Measurements from ENCODE around the gene PLB1.

Gene PLB1

DNA sequence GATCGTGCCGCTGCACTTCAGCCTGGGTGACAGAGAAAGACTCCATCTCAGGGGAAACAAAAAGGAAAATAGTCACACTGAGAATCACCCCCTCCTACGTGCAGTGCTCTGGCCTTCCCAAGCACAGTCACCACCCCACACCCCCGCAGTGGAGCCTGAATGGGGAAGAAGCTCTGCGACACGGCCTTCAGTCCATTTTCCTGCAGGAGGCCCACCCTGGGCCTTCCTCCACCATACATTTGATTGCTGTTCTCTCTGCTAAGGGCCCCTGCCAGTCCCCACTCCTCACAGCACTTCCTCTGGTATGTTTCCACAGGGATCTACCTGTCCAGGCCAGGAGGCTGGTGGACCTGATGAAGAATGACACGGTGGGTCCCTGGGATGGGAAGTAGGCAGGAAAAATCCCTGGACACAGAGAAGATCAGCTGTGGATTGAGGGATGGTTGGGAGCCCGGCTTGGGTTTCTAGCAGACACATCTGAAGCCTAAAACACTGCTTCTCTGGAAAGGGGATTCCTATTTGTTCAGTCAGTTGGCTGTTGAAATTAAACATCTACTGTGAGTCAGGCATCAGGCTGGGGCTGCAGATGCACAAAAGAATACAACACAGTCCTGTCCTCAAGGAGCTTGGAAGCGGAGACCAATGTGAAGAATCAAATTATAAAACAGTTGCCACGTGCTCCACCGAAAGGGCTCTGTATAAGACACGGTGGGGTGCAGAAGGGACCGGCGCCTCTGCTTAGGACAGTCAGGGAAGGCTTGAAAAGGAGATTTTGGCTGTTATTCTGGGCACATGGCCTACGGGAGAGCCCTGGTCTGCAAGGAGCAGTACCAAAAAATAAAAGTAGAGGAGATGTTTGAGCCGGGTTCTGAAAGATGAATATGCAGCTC is 82.2 kb downstream of the PLB1 start:
- Histone ChIP-seq H3K9me3 (replicated peaks; ENCODE audit: low read length) (no peaks in the 10 kb centered on the region), H3K36me3 (ENCODE audit: insufficient read depth, low read length) (no peaks in the 10 kb centered on the region), H3K4me1 (ENCODE audit: control insufficient read depth, insufficient read depth, low read length) (peaks cover 12% of the 10 kb centered on the region), H3K9ac (ENCODE audit: low read depth, low read length) (no peak overlapping the region), H3K4me3 (ENCODE audit: low read length) (no peak overlapping the region), H3K4me2 (ENCODE audit: low read length) (no peak overlapping the region), H3K27me3 (ENCODE audit: control insufficient read depth, insufficient read depth, low read length) (no peaks in the 10 kb centered on the region)

DNA sequence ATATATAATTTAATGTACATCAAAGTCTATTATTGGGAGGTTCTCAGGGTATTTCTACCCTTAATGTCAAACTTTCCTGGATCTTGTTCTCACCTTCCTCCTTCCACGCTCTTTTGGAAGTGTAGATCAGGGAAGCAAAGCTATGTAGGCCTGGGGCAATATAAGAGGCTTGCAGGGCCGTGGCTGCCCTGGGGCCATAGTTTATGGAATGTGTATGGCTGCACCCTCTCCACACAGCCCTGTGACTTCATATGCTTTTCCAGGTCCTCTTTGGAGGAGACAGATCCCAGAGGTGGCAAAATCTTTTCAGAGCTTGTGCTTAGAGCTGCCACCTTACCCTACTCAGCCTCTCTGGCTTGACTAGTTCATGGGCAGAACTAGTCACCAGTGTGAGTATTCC is 82.9 kb downstream of the PLB1 start:
- no peaks in the 10 kb centered on the region for H3K36me3 ChIP-seq (ENCODE audit: insufficient read depth, low read length)
- H3K4me3 ChIP-seq (ENCODE audit: low read length) = no peak overlapping the region
- H3K9me3 ChIP-seq (replicated peaks; ENCODE audit: low read length) = no peaks in the 10 kb centered on the region
- peaks cover 19% of the 10 kb centered on the region for H3K4me1 ChIP-seq (ENCODE audit: control insufficient read depth, insufficient read depth, low read length)
- no peak overlapping the region for H3K4me2 ChIP-seq (ENCODE audit: low read length)
- H3K9ac ChIP-seq (ENCODE audit: low read depth, low read length) = no peak overlapping the region
- H3K27me3 ChIP-seq (ENCODE audit: control insufficient read depth, insufficient read depth, low read length) = no peaks in the 10 kb centered on the region

DNA sequence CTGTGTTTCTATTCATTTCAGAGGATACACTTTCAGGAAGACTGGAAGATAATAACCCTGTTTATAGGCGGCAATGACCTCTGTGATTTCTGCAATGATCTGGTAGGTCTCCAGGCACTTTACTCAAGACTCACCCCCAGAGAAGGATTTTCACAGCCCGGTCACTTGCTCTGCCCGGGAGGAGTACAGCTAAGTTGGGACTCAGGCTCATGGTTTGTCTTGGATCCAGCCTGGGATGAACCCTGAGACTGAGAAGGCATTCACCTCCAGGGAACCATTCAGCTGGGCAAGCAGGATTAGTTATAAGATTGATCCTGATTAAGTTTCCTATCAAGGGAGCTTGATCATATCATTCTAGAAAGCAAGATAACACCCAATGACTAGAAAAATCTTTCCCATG is 83.7 kb downstream of the PLB1 start:
- no peak overlapping the region for H3K4me2 ChIP-seq (ENCODE audit: low read length)
- no peaks in the 10 kb centered on the region for H3K36me3 ChIP-seq (ENCODE audit: insufficient read depth, low read length)
- H3K4me1 ChIP-seq (ENCODE audit: control insufficient read depth, insufficient read depth, low read length) = peaks cover 26% of the 10 kb centered on the region
- no peak overlapping the region for H3K4me3 ChIP-seq (ENCODE audit: low read length)
- no peak overlapping the region for H3K9ac ChIP-seq (ENCODE audit: low read depth, low read length)
- no peaks in the 10 kb centered on the region for H3K9me3 ChIP-seq (replicated peaks; ENCODE audit: low read length)
- no peaks in the 10 kb centered on the region for H3K27me3 ChIP-seq (ENCODE audit: control insufficient read depth, insufficient read depth, low read length)

DNA sequence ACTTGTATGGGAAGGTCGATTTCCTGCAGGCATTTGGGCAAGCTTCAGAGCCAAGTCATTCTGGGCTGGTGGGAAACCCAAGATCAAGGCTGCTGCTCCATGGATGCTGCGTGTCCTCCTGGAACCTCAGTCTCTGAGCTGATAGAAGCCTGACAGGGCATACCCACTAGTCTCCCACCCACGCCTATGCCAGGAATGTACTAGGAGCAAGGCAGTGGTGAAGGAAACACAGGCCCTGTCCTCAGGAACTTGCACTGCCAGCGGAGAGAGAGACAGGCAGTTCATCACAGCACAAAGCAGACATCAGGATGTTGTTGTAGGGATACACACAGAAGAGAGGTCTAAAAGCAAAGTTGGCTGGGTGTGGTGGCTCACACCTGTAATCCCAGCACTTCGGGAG is 84.2 kb downstream of the PLB1 start:
- Histone ChIP-seq H3K9me3 (replicated peaks; ENCODE audit: low read length) (no peaks in the 10 kb centered on the region), H3K9ac (ENCODE audit: low read depth, low read length) (no peak overlapping the region), H3K27me3 (ENCODE audit: control insufficient read depth, insufficient read depth, low read length) (no peaks in the 10 kb centered on the region), H3K4me1 (ENCODE audit: control insufficient read depth, insufficient read depth, low read length) (peaks cover 31% of the 10 kb centered on the region), H3K4me3 (ENCODE audit: low read length) (no peak overlapping the region), H3K36me3 (ENCODE audit: insufficient read depth, low read length) (no peaks in the 10 kb centered on the region), H3K4me2 (ENCODE audit: low read length) (no peak overlapping the region)

DNA sequence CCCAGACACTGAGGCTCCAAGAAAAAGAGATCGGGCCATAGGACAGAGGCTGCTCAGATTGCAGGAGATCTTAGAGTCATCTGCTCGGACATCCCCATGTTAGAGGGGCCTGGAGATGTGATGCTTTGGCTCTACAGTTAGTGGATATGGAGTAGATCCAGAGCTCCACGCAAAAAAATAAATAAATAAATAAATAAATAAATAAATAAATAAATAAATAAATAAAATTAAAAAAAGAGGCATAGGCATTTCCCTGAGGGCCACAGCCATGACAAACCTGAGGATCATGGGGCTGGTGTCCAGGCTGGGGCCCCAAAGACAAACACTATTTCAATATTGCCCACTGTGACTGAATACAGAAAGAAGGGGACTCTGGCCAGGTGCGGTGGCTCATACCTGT is 85.5 kb downstream of the PLB1 start:
- H3K4me2 ChIP-seq (ENCODE audit: low read length) = no peak overlapping the region

DNA sequence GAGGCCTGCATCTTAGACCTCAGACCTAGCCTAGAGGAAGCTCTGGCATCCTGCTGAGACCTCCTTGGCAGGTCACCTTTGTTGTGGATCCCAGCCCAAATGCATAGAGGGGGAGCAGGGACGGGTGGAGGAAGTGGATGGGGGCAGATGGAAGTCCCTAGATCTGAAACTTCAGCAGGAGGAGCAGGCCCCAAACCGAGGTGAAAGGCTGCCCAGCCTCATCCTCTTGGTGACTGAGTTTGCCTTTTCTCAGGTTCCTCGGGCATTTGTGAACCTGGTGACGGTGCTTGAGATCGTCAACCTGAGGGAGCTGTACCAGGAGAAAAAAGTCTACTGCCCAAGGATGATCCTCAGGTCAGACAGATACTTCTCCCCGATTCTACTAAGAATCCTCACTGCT is 86.3 kb downstream of the PLB1 start:
- H3K4me2 ChIP-seq (ENCODE audit: low read length) = no peak overlapping the region
- peaks cover 42% of the 10 kb centered on the region for H3K4me1 ChIP-seq (ENCODE audit: control insufficient read depth, insufficient read depth, low read length)
- H3K27me3 ChIP-seq (ENCODE audit: control insufficient read depth, insufficient read depth, low read length) = no peaks in the 10 kb centered on the region
- H3K9ac ChIP-seq (ENCODE audit: low read depth, low read length) = no peak overlapping the region
- H3K36me3 ChIP-seq (ENCODE audit: insufficient read depth, low read length) = no peaks in the 10 kb centered on the region
- H3K4me3 ChIP-seq (ENCODE audit: low read length) = no peak overlapping the region
- no peaks in the 10 kb centered on the region for H3K9me3 ChIP-seq (replicated peaks; ENCODE audit: low read length)

More for the DNA sequence above, 85.5 kb downstream of the PLB1 start:
- Histone ChIP-seq H3K36me3 (ENCODE audit: insufficient read depth, low read length) (no peaks in the 10 kb centered on the region), H3K4me1 (ENCODE audit: control insufficient read depth, insufficient read depth, low read length) (peaks cover 42% of the 10 kb centered on the region), H3K9ac (ENCODE audit: low read depth, low read length) (no peak overlapping the region), H3K4me3 (ENCODE audit: low read length) (no peak overlapping the region), H3K9me3 (replicated peaks; ENCODE audit: low read length) (no peaks in the 10 kb centered on the region), H3K27me3 (ENCODE audit: control insufficient read depth, insufficient read depth, low read length) (no peaks in the 10 kb centered on the region)

DNA sequence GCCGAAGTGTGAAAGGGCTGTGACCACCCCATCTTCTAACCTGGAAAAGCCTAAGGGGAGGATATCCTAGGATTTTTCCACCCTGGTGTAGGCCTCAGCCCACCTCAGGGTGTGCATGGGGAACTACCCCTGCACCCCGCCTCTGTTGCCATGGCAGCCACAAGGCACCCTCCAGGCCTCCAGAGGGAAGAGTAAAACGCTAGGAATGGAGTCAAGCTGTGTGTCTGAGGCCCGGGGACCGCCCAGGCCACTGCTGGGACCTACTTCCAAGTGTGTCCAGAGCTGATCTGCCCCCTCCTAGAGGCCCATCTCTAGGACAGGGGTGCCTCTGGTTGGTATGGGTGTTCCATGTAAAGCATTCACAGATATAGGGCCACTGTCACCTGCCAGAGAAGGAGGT is 86.7 kb downstream of the PLB1 start:
- Histone ChIP-seq H3K4me2 (ENCODE audit: low read length) (no peak overlapping the region), H3K27me3 (ENCODE audit: control insufficient read depth, insufficient read depth, low read length) (no peaks in the 10 kb centered on the region), H3K9me3 (replicated peaks; ENCODE audit: low read length) (no peaks in the 10 kb centered on the region), H3K9ac (ENCODE audit: low read depth, low read length) (no peak overlapping the region), H3K4me1 (ENCODE audit: control insufficient read depth, insufficient read depth, low read length) (peaks cover 42% of the 10 kb centered on the region), H3K4me3 (ENCODE audit: low read length) (no peak overlapping the region), H3K36me3 (ENCODE audit: insufficient read depth, low read length) (no peaks in the 10 kb centered on the region)

DNA sequence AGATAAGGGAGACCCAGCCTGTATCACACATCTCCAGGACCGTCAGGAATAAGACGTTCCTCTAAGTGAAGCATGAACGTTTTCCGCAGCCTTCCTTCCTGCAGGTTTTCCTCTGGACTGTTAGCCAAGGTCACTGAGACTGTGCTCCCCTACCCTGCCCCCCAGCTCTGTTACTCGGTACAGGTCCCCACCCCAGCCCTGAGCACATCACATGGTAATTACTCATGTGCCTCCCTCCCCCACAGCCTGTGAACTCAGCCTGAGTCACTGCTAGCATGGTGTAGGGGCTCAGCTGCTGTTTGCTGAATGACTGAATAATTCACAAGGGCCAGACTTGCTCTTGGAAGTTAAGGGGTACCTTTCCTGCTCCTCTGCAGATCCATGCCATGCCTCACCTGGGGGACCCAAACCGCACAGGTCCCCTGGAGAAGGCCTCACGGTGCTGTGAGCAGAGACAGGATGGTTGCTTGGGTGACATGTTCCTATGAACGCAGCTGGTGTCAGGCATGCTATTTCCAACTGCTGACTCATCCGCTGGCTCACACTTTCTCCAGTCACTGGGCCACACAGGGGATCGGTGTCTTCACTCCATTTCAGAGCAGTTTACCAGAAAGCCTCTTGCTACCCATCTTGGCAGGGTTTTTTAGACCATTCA is 88.2 kb downstream of the PLB1 start:
- H3K9ac ChIP-seq (ENCODE audit: low read depth, low read length) = peak overlapping the region; percentile 77
- no peaks in the 10 kb centered on the region for H3K9me3 ChIP-seq (replicated peaks; ENCODE audit: low read length)
- peak overlapping the region; percentile 65 for H3K4me3 ChIP-seq (ENCODE audit: low read length)

DNA sequence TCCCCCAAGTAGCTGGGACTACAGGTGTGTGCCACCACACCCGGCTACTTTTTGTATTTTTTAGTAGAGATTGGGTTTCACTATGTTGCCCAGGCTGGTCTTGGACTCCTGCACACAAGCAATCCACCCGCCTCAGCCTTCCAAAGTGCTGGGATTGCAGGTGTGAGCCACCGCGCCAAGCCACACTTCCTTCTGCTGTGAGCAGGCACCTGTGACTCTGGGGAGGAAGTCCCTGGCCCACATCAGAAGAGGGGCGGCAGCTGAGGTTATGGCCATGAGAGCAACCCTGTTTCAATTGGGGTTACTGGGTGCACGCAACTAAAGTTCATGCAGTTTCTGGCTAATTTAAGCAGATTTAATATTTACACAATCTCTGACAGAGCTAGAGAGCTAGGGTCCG is 91.0 kb downstream of the PLB1 start:
- no peak overlapping the region for H3K4me2 ChIP-seq (ENCODE audit: low read length)
- H3K27me3 ChIP-seq (ENCODE audit: control insufficient read depth, insufficient read depth, low read length) = no peaks in the 10 kb centered on the region
- H3K9me3 ChIP-seq (replicated peaks; ENCODE audit: low read length) = no peaks in the 10 kb centered on the region
- H3K9ac ChIP-seq (ENCODE audit: low read depth, low read length) = no peak overlapping the region
- no peaks in the 10 kb centered on the region for H3K36me3 ChIP-seq (ENCODE audit: insufficient read depth, low read length)
- peaks cover 45% of the 10 kb centered on the region for H3K4me1 ChIP-seq (ENCODE audit: control insufficient read depth, insufficient read depth, low read length)
- no peak overlapping the region for H3K4me3 ChIP-seq (ENCODE audit: low read length)

More for the DNA sequence above, 88.2 kb downstream of the PLB1 start:
- Histone ChIP-seq H3K36me3 (ENCODE audit: insufficient read depth, low read length) (no peaks in the 10 kb centered on the region), H3K4me1 (ENCODE audit: control insufficient read depth, insufficient read depth, low read length) (peaks cover 50% of the 10 kb centered on the region), H3K4me2 (ENCODE audit: low read length) (peak overlapping the region; percentile 90), H3K27me3 (ENCODE audit: control insufficient read depth, insufficient read depth, low read length) (no peaks in the 10 kb centered on the region)

DNA sequence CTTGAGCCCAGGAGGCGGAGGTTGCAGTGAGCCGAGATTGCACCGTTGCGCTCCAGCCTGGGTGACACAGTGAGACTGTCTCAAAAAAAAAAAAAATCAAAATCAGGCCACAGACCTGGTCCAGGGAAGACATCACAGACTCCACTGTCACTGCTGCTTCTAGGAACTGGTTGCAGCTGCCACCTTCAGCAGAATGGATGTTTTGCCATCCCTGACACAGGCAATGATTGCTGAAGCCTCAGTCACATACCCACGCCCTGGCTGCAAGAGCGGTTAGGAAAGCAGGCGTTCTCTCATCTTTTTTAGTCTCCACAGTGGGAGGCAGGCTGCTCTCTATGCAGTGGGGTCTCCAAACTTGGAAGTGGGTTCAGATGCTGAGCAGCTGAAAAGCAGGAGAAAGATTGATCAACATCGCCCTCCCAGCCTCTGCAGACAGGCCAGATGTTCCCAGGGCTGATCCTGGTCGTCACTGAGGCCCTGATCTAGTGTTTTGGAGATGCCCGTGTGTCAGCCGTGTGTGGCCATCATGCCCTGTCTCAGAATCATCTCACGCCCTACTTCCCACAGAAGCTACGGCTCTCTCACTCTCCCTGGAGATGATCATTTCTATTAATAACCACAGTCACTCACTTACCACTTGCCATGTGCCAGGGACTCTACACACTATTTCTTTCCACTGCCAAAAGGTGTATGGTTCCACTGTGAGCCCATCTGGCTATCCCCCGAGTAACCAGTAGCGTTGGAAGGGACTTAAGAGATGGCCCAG is 91.8 kb downstream of the PLB1 start:
- H3K27me3 ChIP-seq (ENCODE audit: control insufficient read depth, insufficient read depth, low read length) = no peaks in the 10 kb centered on the region
- H3K36me3 ChIP-seq (ENCODE audit: insufficient read depth, low read length) = no peaks in the 10 kb centered on the region
- H3K4me1 ChIP-seq (ENCODE audit: control insufficient read depth, insufficient read depth, low read length) = peaks cover 42% of the 10 kb centered on the region
- no peak overlapping the region for H3K9ac ChIP-seq (ENCODE audit: low read depth, low read length)
- H3K4me2 ChIP-seq (ENCODE audit: low read length) = no peak overlapping the region
- no peaks in the 10 kb centered on the region for H3K9me3 ChIP-seq (replicated peaks; ENCODE audit: low read length)
- no peak overlapping the region for H3K4me3 ChIP-seq (ENCODE audit: low read length)

DNA sequence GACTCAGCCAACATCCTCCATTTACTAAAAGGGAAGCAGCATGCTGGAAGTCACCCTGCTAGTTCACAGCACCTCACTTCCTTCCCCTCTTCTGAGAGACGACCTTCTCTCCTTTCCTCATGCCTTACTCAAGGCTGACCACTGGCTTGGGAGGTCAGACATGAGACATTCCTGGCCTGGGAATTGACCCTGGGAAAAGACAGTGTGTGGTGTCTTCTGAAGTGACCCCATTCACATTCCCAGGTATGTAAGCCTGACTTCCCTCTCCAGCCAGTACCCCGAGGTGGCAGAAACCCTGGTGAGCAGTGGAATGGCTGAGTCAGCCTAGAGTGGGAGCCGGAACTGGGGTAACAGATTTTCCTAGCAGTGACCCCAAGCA is 92.4 kb downstream of the PLB1 start:
- no peak overlapping the region for H3K4me3 ChIP-seq (ENCODE audit: low read length)
- no peaks in the 10 kb centered on the region for H3K36me3 ChIP-seq (ENCODE audit: insufficient read depth, low read length)
- no peaks in the 10 kb centered on the region for H3K9me3 ChIP-seq (replicated peaks; ENCODE audit: low read length)
- H3K9ac ChIP-seq (ENCODE audit: low read depth, low read length) = no peak overlapping the region
- no peaks in the 10 kb centered on the region for H3K27me3 ChIP-seq (ENCODE audit: control insufficient read depth, insufficient read depth, low read length)
- no peak overlapping the region for H3K4me2 ChIP-seq (ENCODE audit: low read length)
- peaks cover 36% of the 10 kb centered on the region for H3K4me1 ChIP-seq (ENCODE audit: control insufficient read depth, insufficient read depth, low read length)
